ENCODE results near the gene CCDC85C.

DNA sequence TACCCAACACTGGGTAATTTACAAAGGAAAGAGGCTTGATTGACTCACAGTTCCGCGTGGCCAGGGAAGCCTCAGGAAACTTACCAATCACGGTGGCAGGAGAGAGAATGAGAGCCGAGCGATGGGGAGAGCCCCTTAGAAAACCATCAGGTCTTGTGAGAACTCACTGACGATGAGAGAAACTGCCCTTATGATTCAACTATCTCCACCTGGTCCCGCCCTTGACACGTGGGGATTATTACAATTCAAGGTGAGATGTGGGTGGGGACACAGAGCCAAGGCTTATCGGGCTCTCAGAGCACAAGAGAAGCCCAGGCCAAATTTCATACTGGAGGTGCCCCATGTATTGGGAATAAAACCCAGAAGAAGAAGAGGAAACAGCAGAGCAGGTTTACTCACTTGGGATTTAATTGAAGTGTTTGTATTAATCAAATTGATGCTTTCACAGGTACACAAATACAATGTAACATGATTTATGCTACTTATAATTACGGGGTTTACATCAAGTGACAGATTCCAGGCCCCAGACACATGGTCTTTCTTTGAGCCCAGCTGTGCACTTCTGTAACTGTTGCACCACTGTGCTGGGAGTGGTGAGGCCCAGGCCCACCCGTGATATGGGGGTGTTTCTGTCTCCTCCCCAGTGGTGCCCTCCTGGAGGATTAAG, 8.2 kb upstream of the CCDC85C start:
- TF ChIP-seq POLR2A (IDR thresholded peaks at IDR 0.05) (no peak), EP300 (IDR thresholded peaks at IDR 0.05) (no peak)
- TF ChIP-seq, protein P1, sequence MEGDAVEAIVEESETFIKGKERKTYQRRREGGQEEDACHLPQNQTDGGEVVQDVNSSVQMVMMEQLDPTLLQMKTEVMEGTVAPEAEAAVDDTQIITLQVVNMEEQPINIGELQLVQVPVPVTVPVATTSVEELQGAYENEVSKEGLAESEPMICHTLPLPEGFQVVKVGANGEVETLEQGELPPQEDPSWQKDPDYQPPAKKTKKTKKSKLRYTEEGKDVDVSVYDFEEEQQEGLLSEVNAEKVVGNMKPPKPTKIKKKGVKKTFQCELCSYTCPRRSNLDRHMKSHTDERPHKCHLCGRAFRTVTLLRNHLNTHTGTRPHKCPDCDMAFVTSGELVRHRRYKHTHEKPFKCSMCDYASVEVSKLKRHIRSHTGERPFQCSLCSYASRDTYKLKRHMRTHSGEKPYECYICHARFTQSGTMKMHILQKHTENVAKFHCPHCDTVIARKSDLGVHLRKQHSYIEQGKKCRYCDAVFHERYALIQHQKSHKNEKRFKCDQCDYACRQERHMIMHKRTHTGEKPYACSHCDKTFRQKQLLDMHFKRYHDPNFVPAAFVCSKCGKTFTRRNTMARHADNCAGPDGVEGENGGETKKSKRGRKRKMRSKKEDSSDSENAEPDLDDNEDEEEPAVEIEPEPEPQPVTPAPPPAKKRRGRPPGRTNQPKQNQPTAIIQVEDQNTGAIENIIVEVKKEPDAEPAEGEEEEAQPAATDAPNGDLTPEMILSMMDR (IDR thresholded peaks at IDR 0.05): no peak

Measured in ovary (tissue), 3 donors.